H1 (cell line): Measurements from ENCODE around the gene KEL. TPM values are rescaled to one million over a fixed set of nuclear protein-coding genes. Genes with fewer than 3 reads are reported as not detected.

Experiments used
- JUND ChIP-seq: IDR thresholded peaks from 2 replicates; pipeline ENCODE4 v1.6.1; 2011; ENCODE audit warnings: mild to moderate bottlenecking, improper control_type of control experiment, low read length
- NRF1 ChIP-seq: IDR thresholded peaks from 2 replicates; pipeline ENCODE4 v1.6.1; 2011; ENCODE audit warnings: mild to moderate bottlenecking, low read depth, low read length, improper control_type of control experiment
- PHF8 ChIP-seq: fragments of 200-600 bp; sonication (generic); conservative IDR thresholded peaks from 2 replicates; pipeline ENCODE4 v1.7.1; 2012; ENCODE audit warnings: low read depth, mild to moderate bottlenecking, inconsistent platforms, low read length, moderate library complexity
- RAD21 ChIP-seq, 2 experiments: IDR thresholded peaks in 1 of 2; conservative IDR thresholded peaks in 1 of 2; 2 replicates each; pipeline ENCODE4 v1.6.1; 2011; ENCODE audit warnings: low read depth in 2 of 2, low read length in 2 of 2, improper control_type of control experiment in 1 of 2, inconsistent platforms in 1 of 2, mild to moderate bottlenecking in 1 of 2, moderate library complexity in 1 of 2
- RNF2 ChIP-seq: fragments of 200-900, 300-1000 bp; sonication (generic); IDR thresholded peaks from 2 replicates; pipeline ENCODE4 v1.7.1; 2016; ENCODE audit warnings: borderline replicate concordance, low read depth, mild to moderate bottlenecking, antibody characterized with exemption, low read length; ENCODE audit not compliant: poor library complexity, severe bottlenecking; ENCODE audit errors: missing control alignments
- SIN3A ChIP-seq, 2 experiments: IDR thresholded peaks in 1 of 2; conservative IDR thresholded peaks in 1 of 2; 2 replicates each; pipeline ENCODE4 v1.6.1; 2011 to 2012; ENCODE audit warnings: low read length in 2 of 2, improper control_type of control experiment in 1 of 2, low read depth in 1 of 2, mild to moderate bottlenecking in 1 of 2
- TBP ChIP-seq: IDR thresholded peaks from 2 replicates; pipeline ENCODE4 v1.6.1; 2011; ENCODE audit warnings: low read depth, low read length, improper control_type of control experiment
- polyA plus RNA-seq, 7 experiments: library from polyadenylated mRNA; depleted of rRNA in 3 of 7; stranded (reverse) in 5 of 7; unstranded in 2 of 7; fragments of >200 nt in 5 of 7; fragments of 200-250 nt in 2 of 7; gene quantifications; 1 replicate in 5 of 7; 2 replicates in 1 of 7; 4 replicates in 1 of 7; pipeline versions ENCODE4 v1.2.1 to v1.2.3, GENCODE V29; 2011 to 2013; ENCODE audit warnings: missing spikeins in 2 of 7, mixed read lengths in 2 of 7
- total RNA-seq: library from RNA; stranded (reverse); fragmentation: NEBNext Ultra II Directional; extraction: Animal tissue kit (Norgen Biotek cat#: 25700); gene quantifications from 2 replicates; pipeline ENCODE4 v1.2.1, GENCODE V29; 2021
- TF ChIP-seq, protein P1 (sequence below), 3 experiments: IDR thresholded peaks; 1 replicate in 2 of 3; 2 replicates in 1 of 3; pipeline versions ENCODE4 v1.5.1 to v1.6.1; 2011; ENCODE audit warnings: low read length in 3 of 3, mild to moderate bottlenecking in 3 of 3, inconsistent platforms in 2 of 3, low read depth in 1 of 3, moderate library complexity in 1 of 3; ENCODE audit not compliant: insufficient read depth in 1 of 3; ENCODE audit errors: control extremely low read depth in 1 of 3

KEL gene
- total and polyA plus RNA-seq, 2 of the 8 experiments (the other 6 are each of a cell fraction or from before 2014, with no cell fraction given) = 1.8 to 1.9 TPM

DNA sequence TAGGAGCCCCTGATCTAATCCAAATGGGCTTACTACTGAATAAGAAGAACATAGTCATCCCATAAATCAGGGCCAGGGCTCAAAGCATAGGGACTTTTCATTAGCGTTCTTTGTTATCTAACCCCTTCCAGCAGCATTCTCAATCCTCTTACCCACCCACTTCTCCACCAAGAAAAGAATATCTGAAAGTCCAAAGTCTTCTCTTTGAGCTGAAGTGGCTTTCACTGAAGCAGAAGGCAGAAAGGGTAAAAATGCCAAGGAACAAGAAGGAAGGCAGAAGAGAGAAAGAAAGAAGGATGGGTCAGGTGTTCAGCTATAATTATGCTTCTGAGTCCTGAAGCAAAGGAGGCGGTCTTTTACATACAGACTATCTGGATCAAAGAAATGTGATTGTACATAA is 38.8 kb downstream of the KEL start (continued):
- TF ChIP-seq TBP = no peak
- TF ChIP-seq SIN3A (conservative IDR thresholded peaks at IDR 0.05 in 1 of 2, IDR thresholded peaks at IDR 0.05 in 1 of 2; ENCODE audit: low read depth in 1 of 2, low read length in 2 of 2) = no peak
- TF ChIP-seq, protein P1, sequence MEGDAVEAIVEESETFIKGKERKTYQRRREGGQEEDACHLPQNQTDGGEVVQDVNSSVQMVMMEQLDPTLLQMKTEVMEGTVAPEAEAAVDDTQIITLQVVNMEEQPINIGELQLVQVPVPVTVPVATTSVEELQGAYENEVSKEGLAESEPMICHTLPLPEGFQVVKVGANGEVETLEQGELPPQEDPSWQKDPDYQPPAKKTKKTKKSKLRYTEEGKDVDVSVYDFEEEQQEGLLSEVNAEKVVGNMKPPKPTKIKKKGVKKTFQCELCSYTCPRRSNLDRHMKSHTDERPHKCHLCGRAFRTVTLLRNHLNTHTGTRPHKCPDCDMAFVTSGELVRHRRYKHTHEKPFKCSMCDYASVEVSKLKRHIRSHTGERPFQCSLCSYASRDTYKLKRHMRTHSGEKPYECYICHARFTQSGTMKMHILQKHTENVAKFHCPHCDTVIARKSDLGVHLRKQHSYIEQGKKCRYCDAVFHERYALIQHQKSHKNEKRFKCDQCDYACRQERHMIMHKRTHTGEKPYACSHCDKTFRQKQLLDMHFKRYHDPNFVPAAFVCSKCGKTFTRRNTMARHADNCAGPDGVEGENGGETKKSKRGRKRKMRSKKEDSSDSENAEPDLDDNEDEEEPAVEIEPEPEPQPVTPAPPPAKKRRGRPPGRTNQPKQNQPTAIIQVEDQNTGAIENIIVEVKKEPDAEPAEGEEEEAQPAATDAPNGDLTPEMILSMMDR (IDR thresholded peaks at IDR 0.05; ENCODE audit: control extremely low read depth in 1 of 3, insufficient read depth in 1 of 3, low read depth in 1 of 3, low read length in 3 of 3) = no peak
- TF ChIP-seq RNF2 = no peak
- no peak for TF ChIP-seq JUND
- TF ChIP-seq RAD21 (IDR thresholded peaks at IDR 0.05 in 1 of 2, conservative IDR thresholded peaks at IDR 0.05 in 1 of 2; ENCODE audit: low read depth in 2 of 2, low read length in 2 of 2) = no peak
- TF ChIP-seq PHF8 = no peak
- TF ChIP-seq NRF1 = no peak
